GM13977 (cell line): ENCODE measurements around the gene OSTN.

Experiments used
- DNase-seq: peaks from one replicate; pipeline ENCODE4 v3.0.0; 2012; ENCODE audit warnings: low spot score
- in situ Hi-C: fragments of 300-500 bp; cut with MboI; formaldehyde crosslinking; loops from one replicate; pipeline ENCODE4 v1.12.0; 2022; ENCODE audit warnings: low sequenced_read_pairs, low pct_unique_long_range_greater_than_20kb, mixed read lengths, inconsistent platforms; ENCODE audit not compliant: unreplicated experiment
- TF ChIP-seq, protein P1 (sequence below): IDR thresholded peaks from 2 replicates; pipeline ENCODE4 v1.5.1; 2012; ENCODE audit warnings: mild to moderate bottlenecking, control low read depth; ENCODE audit not compliant: insufficient read depth; ENCODE audit errors: extremely low read depth, missing control alignments

The OSTN gene

DNA sequence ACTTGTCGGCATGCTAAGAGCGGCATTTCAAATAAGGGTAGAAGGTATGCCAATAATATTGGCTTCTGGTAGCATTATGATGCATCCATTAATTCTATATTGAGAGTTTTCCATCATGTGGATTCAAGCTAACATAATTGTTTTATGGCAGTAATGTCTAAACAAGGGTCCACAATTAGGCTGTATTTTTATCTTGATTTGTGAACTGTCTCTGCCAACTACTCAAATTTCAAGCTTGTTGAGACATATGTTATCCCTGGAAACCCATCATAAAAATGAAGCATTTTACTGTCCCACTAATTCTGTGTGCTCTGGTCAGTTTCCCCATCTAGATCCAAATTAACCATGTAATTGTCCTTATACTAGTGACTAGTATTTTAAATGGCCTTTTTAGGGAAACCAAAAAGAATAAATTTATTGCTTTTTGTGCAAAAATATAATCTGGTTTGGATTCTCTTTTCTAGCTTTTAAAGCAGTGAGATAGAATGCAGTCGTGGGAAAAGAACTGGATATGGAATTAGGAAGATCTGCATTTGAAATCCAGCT, 1.2 kb upstream of the OSTN start:
- TF ChIP-seq, protein P1, sequence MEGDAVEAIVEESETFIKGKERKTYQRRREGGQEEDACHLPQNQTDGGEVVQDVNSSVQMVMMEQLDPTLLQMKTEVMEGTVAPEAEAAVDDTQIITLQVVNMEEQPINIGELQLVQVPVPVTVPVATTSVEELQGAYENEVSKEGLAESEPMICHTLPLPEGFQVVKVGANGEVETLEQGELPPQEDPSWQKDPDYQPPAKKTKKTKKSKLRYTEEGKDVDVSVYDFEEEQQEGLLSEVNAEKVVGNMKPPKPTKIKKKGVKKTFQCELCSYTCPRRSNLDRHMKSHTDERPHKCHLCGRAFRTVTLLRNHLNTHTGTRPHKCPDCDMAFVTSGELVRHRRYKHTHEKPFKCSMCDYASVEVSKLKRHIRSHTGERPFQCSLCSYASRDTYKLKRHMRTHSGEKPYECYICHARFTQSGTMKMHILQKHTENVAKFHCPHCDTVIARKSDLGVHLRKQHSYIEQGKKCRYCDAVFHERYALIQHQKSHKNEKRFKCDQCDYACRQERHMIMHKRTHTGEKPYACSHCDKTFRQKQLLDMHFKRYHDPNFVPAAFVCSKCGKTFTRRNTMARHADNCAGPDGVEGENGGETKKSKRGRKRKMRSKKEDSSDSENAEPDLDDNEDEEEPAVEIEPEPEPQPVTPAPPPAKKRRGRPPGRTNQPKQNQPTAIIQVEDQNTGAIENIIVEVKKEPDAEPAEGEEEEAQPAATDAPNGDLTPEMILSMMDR: no peak
- no peak for DNase-seq
- in situ Hi-C loops: no loop called here

GRCh38 chr3:191198480-191198879, 561 bp upstream of the OSTN start:
- in situ Hi-C loops: no loop called here
- TF ChIP-seq, protein P1: no peak
- DNase-seq: no peak

DNA sequence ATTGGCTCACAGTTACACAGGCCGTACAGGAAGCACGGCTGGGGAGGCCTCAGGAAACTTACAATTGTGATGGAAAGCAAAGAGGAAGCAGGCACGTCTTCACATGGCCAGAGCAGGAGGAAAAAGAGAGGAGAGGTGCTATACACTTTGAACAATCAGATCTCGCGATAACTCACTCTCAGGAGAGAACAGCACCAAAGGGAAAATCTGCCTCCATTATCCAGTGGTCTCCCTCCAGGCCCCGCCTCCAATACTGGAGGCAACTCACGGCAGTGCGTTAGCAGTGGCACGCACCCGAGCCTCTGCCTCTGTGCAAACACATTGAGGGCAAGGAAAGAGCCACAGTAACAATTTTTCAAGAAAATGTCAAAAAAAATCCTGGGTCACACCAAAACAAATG, 11.0 kb downstream of the OSTN start:
- TF ChIP-seq, protein P1: no peak
- DNase-seq: no peak
- in situ Hi-C loops: no loop called here

GRCh38 chr3:191216510-191216909, 17.5 kb downstream of the OSTN start:
- in situ Hi-C loops: no loop called here
- DNase-seq: no peak
- TF ChIP-seq, protein P1: no peak

DNA sequence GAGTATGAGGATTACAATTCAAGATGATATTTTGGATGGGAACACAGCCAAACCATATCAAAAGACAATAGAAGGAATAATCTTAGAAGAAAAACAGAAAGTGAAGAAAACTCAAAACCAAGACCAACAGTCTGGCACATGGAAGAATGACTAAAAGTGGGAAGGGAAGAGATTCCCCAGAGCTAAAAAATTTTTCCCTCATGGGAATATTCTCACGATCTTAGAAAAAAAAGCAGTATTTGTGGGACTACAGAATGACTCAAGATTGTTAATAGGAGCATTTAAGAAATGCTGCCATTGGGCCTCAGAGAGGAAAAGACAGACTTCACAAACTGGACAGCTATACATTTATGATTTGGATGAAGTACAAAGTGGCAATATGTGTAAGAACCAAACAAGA, 18.3 kb downstream of the OSTN start:
- in situ Hi-C loops: no loop called here
- TF ChIP-seq, protein P1: no peak
- no peak for DNase-seq

DNA sequence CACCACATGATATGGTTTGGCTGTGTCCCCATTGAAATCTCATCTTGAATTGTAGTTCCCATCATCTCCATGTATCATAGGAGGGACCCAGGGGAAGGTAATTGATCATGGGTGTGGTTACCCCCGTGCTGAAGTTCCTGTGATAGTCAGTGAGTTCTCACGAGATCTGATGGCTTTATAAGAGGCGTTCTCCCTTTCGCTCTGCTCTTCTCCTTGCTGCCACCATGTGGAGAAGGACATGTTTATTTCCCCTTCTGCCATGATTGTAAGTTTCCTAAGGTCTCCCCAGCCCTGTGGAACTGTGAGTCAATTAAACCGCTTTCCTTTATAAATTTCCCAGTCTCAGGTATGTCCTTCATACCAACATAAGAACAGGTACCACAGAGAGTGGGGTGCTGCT, 21.9 kb downstream of the OSTN start:
- in situ Hi-C loops: no loop called here
- TF ChIP-seq, protein P1: no peak
- DNase-seq: no peak

DNA sequence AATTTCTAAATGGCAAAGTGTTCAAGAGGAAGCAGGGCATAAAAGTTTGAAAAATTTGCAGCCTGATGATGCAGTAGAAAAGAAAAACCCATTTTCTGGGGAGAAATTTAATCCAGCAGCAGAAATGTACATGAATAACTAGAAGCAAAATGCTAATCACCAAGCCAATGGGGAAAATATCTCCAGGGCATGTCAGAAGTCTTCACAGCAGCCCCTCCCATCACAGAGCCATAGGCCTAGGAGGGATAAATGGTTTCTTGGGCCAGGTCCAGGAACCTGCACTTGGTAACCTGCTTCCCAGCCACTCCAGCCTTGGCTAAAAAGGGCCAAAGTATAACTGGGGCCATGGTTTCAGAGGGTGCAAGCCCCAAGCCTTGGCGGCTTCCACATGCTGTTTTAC, 22.6 kb downstream of the OSTN start:
- DNase-seq: no peak
- in situ Hi-C loops: no loop called here

More for the DNA sequence above, 22.6 kb downstream of the OSTN start:
- TF ChIP-seq, protein P1: no peak
